Liver (tissue), 9 donors: ENCODE measurements around the gene LSM2. TPM values are rescaled to one million over a fixed set of nuclear protein-coding genes. Genes with fewer than 3 reads are reported as not detected.
A peak's percentile ranks its signal among the peaks of the same experiment; 100 is the strongest.

Experiments
- DNase-seq: peaks from one replicate; pipeline ENCODE4 v3.0.0-alpha.2; 2017; ENCODE audit warnings: low spot score
- H3K27ac ChIP-seq, 2 donors: one replicate each; pipeline ENCODE4 v1.7.0; 2013; ENCODE audit warnings: inconsistent platforms in 2 of 2, low read length in 2 of 2, control low read depth in 1 of 2, low read depth in 1 of 2, mild to moderate bottlenecking in 1 of 2
- H3K27me3 ChIP-seq, 4 donors: one replicate each; pipeline versions ENCODE4 v1.6.1 to v1.7.0; 2013; ENCODE audit warnings: low read length in 3 of 4, inconsistent platforms in 1 of 4, mild to moderate bottlenecking in 1 of 4, moderate library complexity in 1 of 4; ENCODE audit not compliant: control insufficient read depth in 4 of 4, insufficient read depth in 4 of 4
- H3K36me3 ChIP-seq, 4 donors: one replicate each; pipeline versions ENCODE4 v1.6.1 to v1.7.0; 2013; ENCODE audit warnings: low read length in 3 of 4, mild to moderate bottlenecking in 3 of 4, low read depth in 1 of 4, moderate library complexity in 1 of 4; ENCODE audit not compliant: control insufficient read depth in 4 of 4, insufficient read depth in 3 of 4
- H3K4me1 ChIP-seq, 4 donors: one replicate each; pipeline versions ENCODE4 v1.6.1 to v1.7.0; 2013; ENCODE audit warnings: low read length in 3 of 4, mild to moderate bottlenecking in 3 of 4, moderate library complexity in 1 of 4; ENCODE audit not compliant: control insufficient read depth in 4 of 4, insufficient read depth in 4 of 4
- H3K4me3 ChIP-seq, 3 donors: one replicate each; pipeline versions ENCODE4 v1.6.1 to v1.7.0; 2013; ENCODE audit warnings: low read length in 3 of 3, control low read depth in 1 of 3, low read depth in 1 of 3, mild to moderate bottlenecking in 1 of 3
- H3K9ac ChIP-seq, 2 donors: one replicate each; pipeline ENCODE4 v1.7.0; 2013; ENCODE audit warnings: low read length in 2 of 2, mild to moderate bottlenecking in 2 of 2, moderate library complexity in 2 of 2, control low read depth in 1 of 2, low read depth in 1 of 2
- H3K9me3 ChIP-seq, 4 donors: one replicate each; pipeline versions ENCODE4 v1.6.1 to v1.7.0; 2013; ENCODE audit warnings: low read length in 3 of 4; ENCODE audit not compliant: control insufficient read depth in 4 of 4
- EGR1 ChIP-seq, 2 donors: IDR thresholded peaks; 2 replicates each; pipeline ENCODE4 v1.6.1; 2016 to 2018; ENCODE audit warnings: antibody characterized with exemption in 2 of 2, low read depth in 2 of 2
- FOXA1 ChIP-seq: IDR thresholded peaks from 2 replicates; pipeline ENCODE4 v1.6.1; 2016; ENCODE audit warnings: antibody characterized with exemption
- FOXA2 ChIP-seq: IDR thresholded peaks from 2 replicates; pipeline ENCODE4 v1.6.1; 2016; ENCODE audit warnings: antibody characterized with exemption
- GABPA ChIP-seq, 2 donors: IDR thresholded peaks in 1 of 2; conservative IDR thresholded peaks in 1 of 2; 2 replicates each; pipeline ENCODE4 v1.6.1; 2016; ENCODE audit warnings: antibody characterized with exemption in 2 of 2, mild to moderate bottlenecking in 1 of 2, moderate library complexity in 1 of 2
- HNF4A ChIP-seq, 2 donors: conservative IDR thresholded peaks; 2 replicates each; pipeline ENCODE4 v1.6.1; 2016; ENCODE audit warnings: antibody characterized with exemption in 2 of 2, mild to moderate bottlenecking in 2 of 2
- HNF4G ChIP-seq: IDR thresholded peaks from 2 replicates; pipeline ENCODE4 v1.6.1; 2016; ENCODE audit warnings: antibody characterized with exemption
- JUND ChIP-seq, 2 donors: IDR thresholded peaks; 2 replicates each; pipeline ENCODE4 v1.6.1; 2016; ENCODE audit warnings: antibody characterized with exemption in 2 of 2
- NR2F2 ChIP-seq: IDR thresholded peaks from 2 replicates; pipeline ENCODE4 v1.6.1; 2016; ENCODE audit warnings: antibody characterized with exemption
- RAD21 ChIP-seq, 2 donors: IDR thresholded peaks; 2 replicates each; pipeline ENCODE4 v1.6.1; 2016; ENCODE audit warnings: antibody characterized with exemption in 2 of 2, mild to moderate bottlenecking in 2 of 2
- RXRA ChIP-seq, 2 donors: IDR thresholded peaks; 2 replicates each; pipeline ENCODE4 v1.6.1; 2017 to 2018; ENCODE audit warnings: antibody characterized with exemption in 2 of 2, mild to moderate bottlenecking in 1 of 2
- SP1 ChIP-seq: IDR thresholded peaks from 2 replicates; pipeline ENCODE4 v1.6.1; 2018; ENCODE audit warnings: antibody characterized with exemption, mild to moderate bottlenecking
- TAF1 ChIP-seq: conservative IDR thresholded peaks from 2 replicates; pipeline ENCODE4 v1.6.1; 2016; ENCODE audit warnings: antibody characterized with exemption, mild to moderate bottlenecking
- YY1 ChIP-seq: IDR thresholded peaks from 2 replicates; pipeline ENCODE4 v1.6.1; 2016; ENCODE audit warnings: antibody characterized with exemption, mild to moderate bottlenecking
- WGBS: extraction: QIAGEN DNeasy Blood & Tissue Kit; methylation state at CpG from one replicate; pipeline ENCODE4 v1.1.7; 2013; 5-methylcytosine and 5-hydroxymethylcytosine counted together
- polyA plus RNA-seq, 2 donors: library from polyadenylated mRNA; stranded (reverse) in 1 of 2; unstranded in 1 of 2; fragments of 200-250 nt in 1 of 2; fragments of >200 nt in 1 of 2; fragmentation: Nextera tagmentation in 1 of 2; extraction: Ambion mirVana in 1 of 2; gene quantifications; one replicate each; pipeline versions ENCODE4 v1.2.1 to v1.2.3, GENCODE V29; 2013 to 2015
- total RNA-seq, 2 donors: library from RNA; depleted of rRNA; stranded (reverse); fragments of >200 nt; gene quantifications; one replicate each; pipeline ENCODE4 v1.2.3, GENCODE V29; 2014
- TF ChIP-seq, protein P1 (sequence below): IDR thresholded peaks from 2 replicates; pipeline ENCODE4 v1.6.1; 2016; ENCODE audit warnings: antibody characterized with exemption
- TF ChIP-seq, protein P2 (sequence below): IDR thresholded peaks from 2 replicates; pipeline ENCODE4 v1.6.1; 2016; ENCODE audit warnings: antibody characterized with exemption, mild to moderate bottlenecking
- TF ChIP-seq, protein P3 (sequence below): IDR thresholded peaks from 2 replicates; pipeline ENCODE4 v1.6.1; 2016; ENCODE audit warnings: antibody characterized with exemption
- TF ChIP-seq, protein P4 (sequence below): IDR thresholded peaks from 2 replicates; pipeline ENCODE4 v1.6.1; 2016; ENCODE audit warnings: antibody characterized with exemption
- TF ChIP-seq, protein P5 (sequence below): fragments of 150-350 bp; IDR thresholded peaks from 2 replicates; pipeline ENCODE4 v1.5.1; 2017; ENCODE audit warnings: improper control_type of control experiment, low read depth, low read length; ENCODE audit not compliant: missing input control
- donor health status: healthy.
- donor health status: healthy.
- donor health status: healthy.
- donor health status: healthy.
- donor health status: healthy.

Gene LSM2
- total and polyA plus RNA-seq, 4 donors: 7.3 to 18.7 (median 15.5) TPM

DNA sequence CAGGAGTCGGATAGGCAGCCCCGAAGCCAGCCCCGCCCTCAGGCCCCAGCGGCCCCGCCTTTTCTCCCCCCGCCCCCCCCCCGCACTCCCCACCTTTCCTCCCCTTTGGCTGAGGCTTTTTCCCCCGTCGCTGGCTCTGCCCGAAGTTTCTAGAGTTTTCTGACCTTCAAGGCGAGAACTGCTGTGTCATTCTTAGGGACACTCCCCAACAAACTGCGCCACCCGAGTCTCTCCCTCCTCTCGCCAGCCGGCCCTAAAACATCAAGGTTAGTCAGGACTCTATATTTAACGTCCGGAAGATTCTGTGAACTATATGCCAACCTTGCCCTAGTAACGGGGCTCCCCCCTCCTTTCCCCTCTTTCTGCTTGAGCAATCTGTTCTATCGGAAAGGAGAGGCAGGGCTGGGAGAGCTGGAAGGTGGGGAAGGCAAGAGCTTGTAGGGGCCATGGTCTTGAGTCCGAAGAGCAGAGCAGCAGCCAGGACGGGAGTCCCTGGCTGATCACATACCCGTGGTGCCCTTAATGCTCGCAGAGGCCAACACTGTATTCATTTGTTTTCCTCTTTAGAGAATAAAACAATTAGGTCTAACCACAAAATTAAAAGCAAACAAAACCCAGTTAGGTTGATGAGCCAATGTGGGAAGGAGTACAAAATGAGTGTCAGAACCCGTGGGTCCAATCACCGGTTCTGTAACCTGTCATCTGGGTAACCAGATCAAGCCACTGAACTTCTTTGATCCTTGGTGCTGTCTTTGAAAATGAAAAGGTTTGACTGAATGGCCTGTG is 15.5 kb upstream of the LSM2 start:
- WGBS: under 1% methylated on average over 25 of the region's 25 CpGs
- TF ChIP-seq GABPA (IDR thresholded peaks at IDR 0.05 in 1 of 2, conservative IDR thresholded peaks at IDR 0.05 in 1 of 2) (no peak), TAF1 (peak; percentile 58), EGR1 (IDR thresholded peaks at IDR 0.05; ENCODE audit: low read depth in 2 of 2) (no peak), HNF4G (no peak), RAD21 (IDR thresholded peaks at IDR 0.05) (no peak), YY1 (no peak), SP1 (peak; percentile 53), FOXA1 (no peak), NR2F2 (no peak), RXRA (IDR thresholded peaks at IDR 0.05) (peak; percentile 49 to 62), JUND (IDR thresholded peaks at IDR 0.05) (no peak), HNF4A (conservative IDR thresholded peaks at IDR 0.05) (peak; percentile 21 to 31), FOXA2 (no peak)
- TF ChIP-seq, protein P1, sequence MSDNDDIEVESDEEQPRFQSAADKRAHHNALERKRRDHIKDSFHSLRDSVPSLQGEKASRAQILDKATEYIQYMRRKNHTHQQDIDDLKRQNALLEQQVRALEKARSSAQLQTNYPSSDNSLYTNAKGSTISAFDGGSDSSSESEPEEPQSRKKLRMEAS: no peak
- TF ChIP-seq, protein P2, sequence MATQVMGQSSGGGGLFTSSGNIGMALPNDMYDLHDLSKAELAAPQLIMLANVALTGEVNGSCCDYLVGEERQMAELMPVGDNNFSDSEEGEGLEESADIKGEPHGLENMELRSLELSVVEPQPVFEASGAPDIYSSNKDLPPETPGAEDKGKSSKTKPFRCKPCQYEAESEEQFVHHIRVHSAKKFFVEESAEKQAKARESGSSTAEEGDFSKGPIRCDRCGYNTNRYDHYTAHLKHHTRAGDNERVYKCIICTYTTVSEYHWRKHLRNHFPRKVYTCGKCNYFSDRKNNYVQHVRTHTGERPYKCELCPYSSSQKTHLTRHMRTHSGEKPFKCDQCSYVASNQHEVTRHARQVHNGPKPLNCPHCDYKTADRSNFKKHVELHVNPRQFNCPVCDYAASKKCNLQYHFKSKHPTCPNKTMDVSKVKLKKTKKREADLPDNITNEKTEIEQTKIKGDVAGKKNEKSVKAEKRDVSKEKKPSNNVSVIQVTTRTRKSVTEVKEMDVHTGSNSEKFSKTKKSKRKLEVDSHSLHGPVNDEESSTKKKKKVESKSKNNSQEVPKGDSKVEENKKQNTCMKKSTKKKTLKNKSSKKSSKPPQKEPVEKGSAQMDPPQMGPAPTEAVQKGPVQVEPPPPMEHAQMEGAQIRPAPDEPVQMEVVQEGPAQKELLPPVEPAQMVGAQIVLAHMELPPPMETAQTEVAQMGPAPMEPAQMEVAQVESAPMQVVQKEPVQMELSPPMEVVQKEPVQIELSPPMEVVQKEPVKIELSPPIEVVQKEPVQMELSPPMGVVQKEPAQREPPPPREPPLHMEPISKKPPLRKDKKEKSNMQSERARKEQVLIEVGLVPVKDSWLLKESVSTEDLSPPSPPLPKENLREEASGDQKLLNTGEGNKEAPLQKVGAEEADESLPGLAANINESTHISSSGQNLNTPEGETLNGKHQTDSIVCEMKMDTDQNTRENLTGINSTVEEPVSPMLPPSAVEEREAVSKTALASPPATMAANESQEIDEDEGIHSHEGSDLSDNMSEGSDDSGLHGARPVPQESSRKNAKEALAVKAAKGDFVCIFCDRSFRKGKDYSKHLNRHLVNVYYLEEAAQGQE: peak; percentile 44
- TF ChIP-seq, protein P3, sequence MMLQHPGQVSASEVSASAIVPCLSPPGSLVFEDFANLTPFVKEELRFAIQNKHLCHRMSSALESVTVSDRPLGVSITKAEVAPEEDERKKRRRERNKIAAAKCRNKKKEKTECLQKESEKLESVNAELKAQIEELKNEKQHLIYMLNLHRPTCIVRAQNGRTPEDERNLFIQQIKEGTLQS: no peak
- TF ChIP-seq, protein P4, sequence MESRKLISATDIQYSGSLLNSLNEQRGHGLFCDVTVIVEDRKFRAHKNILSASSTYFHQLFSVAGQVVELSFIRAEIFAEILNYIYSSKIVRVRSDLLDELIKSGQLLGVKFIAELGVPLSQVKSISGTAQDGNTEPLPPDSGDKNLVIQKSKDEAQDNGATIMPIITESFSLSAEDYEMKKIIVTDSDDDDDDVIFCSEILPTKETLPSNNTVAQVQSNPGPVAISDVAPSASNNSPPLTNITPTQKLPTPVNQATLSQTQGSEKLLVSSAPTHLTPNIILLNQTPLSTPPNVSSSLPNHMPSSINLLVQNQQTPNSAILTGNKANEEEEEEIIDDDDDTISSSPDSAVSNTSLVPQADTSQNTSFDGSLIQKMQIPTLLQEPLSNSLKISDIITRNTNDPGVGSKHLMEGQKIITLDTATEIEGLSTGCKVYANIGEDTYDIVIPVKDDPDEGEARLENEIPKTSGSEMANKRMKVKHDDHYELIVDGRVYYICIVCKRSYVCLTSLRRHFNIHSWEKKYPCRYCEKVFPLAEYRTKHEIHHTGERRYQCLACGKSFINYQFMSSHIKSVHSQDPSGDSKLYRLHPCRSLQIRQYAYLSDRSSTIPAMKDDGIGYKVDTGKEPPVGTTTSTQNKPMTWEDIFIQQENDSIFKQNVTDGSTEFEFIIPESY: no peak
- TF ChIP-seq, protein P5, sequence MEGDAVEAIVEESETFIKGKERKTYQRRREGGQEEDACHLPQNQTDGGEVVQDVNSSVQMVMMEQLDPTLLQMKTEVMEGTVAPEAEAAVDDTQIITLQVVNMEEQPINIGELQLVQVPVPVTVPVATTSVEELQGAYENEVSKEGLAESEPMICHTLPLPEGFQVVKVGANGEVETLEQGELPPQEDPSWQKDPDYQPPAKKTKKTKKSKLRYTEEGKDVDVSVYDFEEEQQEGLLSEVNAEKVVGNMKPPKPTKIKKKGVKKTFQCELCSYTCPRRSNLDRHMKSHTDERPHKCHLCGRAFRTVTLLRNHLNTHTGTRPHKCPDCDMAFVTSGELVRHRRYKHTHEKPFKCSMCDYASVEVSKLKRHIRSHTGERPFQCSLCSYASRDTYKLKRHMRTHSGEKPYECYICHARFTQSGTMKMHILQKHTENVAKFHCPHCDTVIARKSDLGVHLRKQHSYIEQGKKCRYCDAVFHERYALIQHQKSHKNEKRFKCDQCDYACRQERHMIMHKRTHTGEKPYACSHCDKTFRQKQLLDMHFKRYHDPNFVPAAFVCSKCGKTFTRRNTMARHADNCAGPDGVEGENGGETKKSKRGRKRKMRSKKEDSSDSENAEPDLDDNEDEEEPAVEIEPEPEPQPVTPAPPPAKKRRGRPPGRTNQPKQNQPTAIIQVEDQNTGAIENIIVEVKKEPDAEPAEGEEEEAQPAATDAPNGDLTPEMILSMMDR: no peak
- no peaks in the 10 kb centered on the region for H3K36me3 ChIP-seq
- peaks cover 9 to 25% (median 17%) of the 10 kb centered on the region in 4 donors for H3K4me1 ChIP-seq
- H3K27me3 ChIP-seq: no peaks in the 10 kb centered on the region
- H3K4me3 ChIP-seq: peak overlapping the region; percentile 43 to 69 (median 64)
- H3K27ac ChIP-seq: peak overlapping the region; percentile 98 to 99
- peak; percentile 87 for DNase-seq
- no peaks in the 10 kb centered on the region for H3K9me3 ChIP-seq
- H3K9ac ChIP-seq: peak overlapping the region; percentile 87 to 100
